Neuron (in vitro differentiated cells): ENCODE results near the gene SNPH.

Source experiments
- H2AFZ ChIP-seq: one replicate; pipeline ENCODE4 v1.6.1; 2013; ENCODE audit warnings: low read depth, mild to moderate bottlenecking, inconsistent platforms, low read length, moderate library complexity
- H3K27me3 ChIP-seq: one replicate; pipeline ENCODE4 v1.6.1; 2013; ENCODE audit warnings: low read length; ENCODE audit not compliant: insufficient read depth
- H3K36me3 ChIP-seq: one replicate; pipeline ENCODE4 v1.6.1; 2013; ENCODE audit warnings: low read length; ENCODE audit not compliant: insufficient read depth
- H3K4me1 ChIP-seq: one replicate; pipeline ENCODE4 v1.6.1; 2013; ENCODE audit warnings: low read length; ENCODE audit not compliant: insufficient read depth
- H3K4me3 ChIP-seq: 2 replicates; pipeline ENCODE4 v1.5.1; 2013; ENCODE audit warnings: mild to moderate bottlenecking, low read length, moderate library complexity
- H3K9me3 ChIP-seq: one replicate; pipeline ENCODE4 v1.6.1; 2013; ENCODE audit warnings: low read length

The SNPH gene

GRCh38 chr20:1331101-1331500, 65.0 kb downstream of the SNPH start:
- Histone ChIP-seq H3K27me3 (no peaks in the 10 kb centered on the region), H3K4me3 (no peak overlapping the region), H3K9me3 (no peaks in the 10 kb centered on the region), H2AFZ (no peak overlapping the region), H3K36me3 (peaks cover 19% of the 10 kb centered on the region), H3K4me1 (peaks cover 10% of the 10 kb centered on the region)

- Histone ChIP-seq H3K4me1 (peaks cover 5% of the 10 kb centered on the region), H3K36me3 (peaks cover 19% of the 10 kb centered on the region), H3K27me3 (no peaks in the 10 kb centered on the region), H3K4me3 (no peak overlapping the region), H2AFZ (no peak overlapping the region), H3K9me3 (no peaks in the 10 kb centered on the region)
Observed at GRCh38 chr20:1331801-1332453, 65.8 kb downstream of the SNPH start.

DNA sequence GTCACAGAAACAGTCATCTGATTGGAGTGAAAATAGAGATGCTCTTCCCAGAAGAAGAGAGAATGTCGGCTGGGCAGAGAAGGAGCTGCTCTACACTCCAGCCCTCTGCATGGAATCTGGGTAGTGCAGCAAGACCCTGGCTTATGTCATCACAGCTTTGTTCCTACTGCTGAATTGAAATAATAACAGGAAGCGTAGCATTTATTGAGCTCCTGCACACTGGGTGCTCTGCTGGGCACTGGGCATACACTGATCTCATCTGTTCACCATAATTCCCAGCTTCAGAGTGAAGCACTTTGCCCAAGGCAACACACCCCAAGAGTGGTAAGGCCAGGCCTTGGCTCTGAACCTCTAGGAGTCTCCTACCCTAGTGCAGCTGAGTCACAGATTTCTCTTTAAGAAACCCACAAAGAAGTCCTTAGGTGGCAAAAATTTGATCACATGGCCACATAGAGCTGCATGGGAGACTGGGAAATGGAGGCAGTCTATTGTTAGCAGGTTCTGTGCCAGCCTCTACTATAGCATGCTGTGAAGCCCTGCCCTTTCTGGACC, 66.7 kb downstream of the SNPH start:
- Histone ChIP-seq H3K9me3 (no peaks in the 10 kb centered on the region), H3K27me3 (no peaks in the 10 kb centered on the region), H3K36me3 (peaks cover 19% of the 10 kb centered on the region), H2AFZ (no peak overlapping the region), H3K4me1 (no peaks in the 10 kb centered on the region), H3K4me3 (no peak overlapping the region)

- Histone ChIP-seq H3K4me3 (no peak overlapping the region), H3K36me3 (peaks cover 19% of the 10 kb centered on the region), H3K4me1 (no peaks in the 10 kb centered on the region), H3K9me3 (no peaks in the 10 kb centered on the region), H3K27me3 (no peaks in the 10 kb centered on the region), H2AFZ (no peak overlapping the region)
Observed at GRCh38 chr20:1333462-1334369, 67.6 kb downstream of the SNPH start.

GRCh38 chr20:1334370-1334731, 68.3 kb downstream of the SNPH start:
- no peak overlapping the region for H3K4me3 ChIP-seq
- peaks cover 19% of the 10 kb centered on the region for H3K36me3 ChIP-seq
- H3K27me3 ChIP-seq, result no peaks in the 10 kb centered on the region
- no peaks in the 10 kb centered on the region for H3K4me1 ChIP-seq
- H2AFZ ChIP-seq, result no peak overlapping the region
- H3K9me3 ChIP-seq, result no peaks in the 10 kb centered on the region

- Histone ChIP-seq H3K27me3 (no peaks in the 10 kb centered on the region), H3K4me3 (no peak overlapping the region), H3K36me3 (peaks cover 19% of the 10 kb centered on the region), H3K4me1 (no peaks in the 10 kb centered on the region), H2AFZ (no peak overlapping the region), H3K9me3 (no peaks in the 10 kb centered on the region)
Observed at GRCh38 chr20:1334761-1335160, 68.7 kb downstream of the SNPH start.

GRCh38 chr20:1335961-1336698, 70.0 kb downstream of the SNPH start:
- no peak overlapping the region for H3K4me3 ChIP-seq

GRCh38 chr20:1336699-1337367, 70.7 kb downstream of the SNPH start:
- Histone ChIP-seq H3K4me3 (no peak overlapping the region), H3K9me3 (no peaks in the 10 kb centered on the region), H3K36me3 (peaks cover 15% of the 10 kb centered on the region), H3K27me3 (no peaks in the 10 kb centered on the region), H3K4me1 (no peaks in the 10 kb centered on the region), H2AFZ (no peak overlapping the region)

More at GRCh38 chr20:1335961-1336698, 70.0 kb downstream of the SNPH start:
- Histone ChIP-seq H3K9me3 (no peaks in the 10 kb centered on the region), H3K36me3 (peaks cover 19% of the 10 kb centered on the region), H3K4me1 (no peaks in the 10 kb centered on the region), H3K27me3 (no peaks in the 10 kb centered on the region), H2AFZ (no peak overlapping the region)

DNA sequence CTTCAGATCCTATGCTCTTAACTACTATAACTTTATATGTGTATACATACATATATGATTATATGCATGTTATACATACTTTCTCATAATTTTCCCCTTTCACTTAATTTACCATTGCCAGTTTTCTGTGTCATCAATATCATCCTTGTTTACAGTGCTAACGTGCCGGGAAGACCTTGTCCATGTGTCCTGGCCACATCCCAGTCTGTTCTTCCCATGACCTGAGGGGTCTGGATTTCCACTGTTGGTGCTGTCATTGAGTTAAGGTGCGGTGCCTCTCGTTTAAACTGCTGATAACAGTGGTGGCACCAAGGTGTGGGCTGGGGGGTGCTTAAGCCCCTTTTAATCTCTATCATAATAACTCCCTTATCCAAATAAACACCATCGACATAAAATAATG, 71.3 kb downstream of the SNPH start:
- H3K4me3 ChIP-seq, result no peak overlapping the region
- no peaks in the 10 kb centered on the region for H3K4me1 ChIP-seq
- no peaks in the 10 kb centered on the region for H3K9me3 ChIP-seq
- H3K36me3 ChIP-seq, result peaks cover 9% of the 10 kb centered on the region
- no peak overlapping the region for H2AFZ ChIP-seq
- H3K27me3 ChIP-seq, result no peaks in the 10 kb centered on the region

GRCh38 chr20:1338096-1338495, 72.0 kb downstream of the SNPH start:
- Histone ChIP-seq H3K36me3 (peaks cover 5% of the 10 kb centered on the region), H3K9me3 (no peaks in the 10 kb centered on the region), H2AFZ (no peak overlapping the region), H3K4me3 (no peak overlapping the region), H3K27me3 (no peaks in the 10 kb centered on the region), H3K4me1 (no peaks in the 10 kb centered on the region)

GRCh38 chr20:1338801-1339200, 72.7 kb downstream of the SNPH start:
- no peak overlapping the region for H3K4me3 ChIP-seq

DNA sequence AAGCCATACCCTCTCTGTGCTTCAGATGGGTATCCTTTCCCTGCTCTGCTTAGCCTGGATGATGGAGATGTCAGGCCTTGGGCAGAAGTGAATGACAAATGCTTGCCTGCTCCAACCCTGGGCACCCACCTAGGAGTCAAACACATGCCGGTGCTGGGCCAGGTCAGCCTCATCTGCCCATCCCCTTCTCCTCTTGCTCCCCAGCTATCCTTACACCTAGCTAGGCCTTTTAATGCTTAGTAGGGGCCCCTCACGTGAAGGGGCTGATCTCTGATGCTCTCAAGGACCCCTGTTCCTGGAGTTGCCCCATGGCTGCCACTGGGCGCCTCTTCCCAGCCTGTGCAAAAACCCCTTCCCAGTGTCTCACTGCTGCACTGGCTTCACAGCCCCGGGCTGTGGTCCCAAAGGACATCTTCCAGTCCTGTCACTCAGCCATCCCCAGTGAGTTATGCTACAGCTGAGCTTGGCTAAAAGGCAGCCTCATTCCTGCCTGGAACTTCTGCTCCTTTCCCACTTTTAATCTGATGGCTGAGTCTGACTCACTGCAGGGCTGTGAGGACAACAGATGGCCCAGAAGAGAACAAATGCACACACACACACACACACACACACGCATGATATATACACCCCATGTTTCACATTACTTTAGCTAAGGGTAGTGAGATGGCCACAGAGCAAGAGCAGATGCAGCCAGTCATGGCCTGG, 75.6 kb downstream of the SNPH start:
- Histone ChIP-seq H3K9me3 (peaks cover 4% of the 10 kb centered on the region), H2AFZ (no peak overlapping the region), H3K4me1 (no peaks in the 10 kb centered on the region), H3K27me3 (no peaks in the 10 kb centered on the region), H3K36me3 (no peaks in the 10 kb centered on the region), H3K4me3 (no peak overlapping the region)

More at GRCh38 chr20:1338801-1339200, 72.7 kb downstream of the SNPH start:
- Histone ChIP-seq H3K4me1 (no peaks in the 10 kb centered on the region), H3K36me3 (no peaks in the 10 kb centered on the region), H3K9me3 (no peaks in the 10 kb centered on the region), H3K27me3 (no peaks in the 10 kb centered on the region), H2AFZ (no peak overlapping the region)
